D341Med (cell line): ENCODE measurements around the gene CCNYL1.
"Not testable (repeated sequence)": the region's sequence is repeated elsewhere in the genome, so short reads cannot be mapped to it uniquely, and the experiment has no call there.

Experiments used
- DNase-seq: peaks from one replicate; pipeline ENCODE4 v3.0.0; 2012; ENCODE audit warnings: low spot score

CCNYL1 gene

GRCh38 chr2:207710814-207711740, at the start of gene CCNYL1:
Gene CCNYL1, plus strand, starts transcription at chr2:207711640. Its CDS starts 257 bp downstream, at chr2:207711897.
- DNase-seq = peak; percentile 99

GRCh38 chr2:207662203-207662602, 49.2 kb upstream of the CCNYL1 start:
- DNase-seq = no peak

GRCh38 chr2:207663870-207664545, 47.4 kb upstream of the CCNYL1 start:
- DNase-seq = no peak

- DNase-seq = no peak
Observed at GRCh38 chr2:207670887-207671286, 40.6 kb upstream of the CCNYL1 start.

- no peak for DNase-seq
Observed at GRCh38 chr2:207673431-207673830, 38.0 kb upstream of the CCNYL1 start.

- no peak for DNase-seq
Observed at GRCh38 chr2:207674266-207674774, 37.1 kb upstream of the CCNYL1 start.

- no peak for DNase-seq
Observed at GRCh38 chr2:207674826-207675225, 36.6 kb upstream of the CCNYL1 start.

- DNase-seq = no peak
Observed at GRCh38 chr2:207676827-207677354, 34.5 kb upstream of the CCNYL1 start.

- DNase-seq = no peak
Observed at GRCh38 chr2:207681431-207681830, 30.0 kb upstream of the CCNYL1 start.

- no peak for DNase-seq
Observed at GRCh38 chr2:207682557-207682956, 28.9 kb upstream of the CCNYL1 start.

- DNase-seq = no peak
Observed at GRCh38 chr2:207683438-207683837, 28.0 kb upstream of the CCNYL1 start.

GRCh38 chr2:207683879-207684627, 27.4 kb upstream of the CCNYL1 start:
- no peak for DNase-seq

- DNase-seq = no peak
Observed at GRCh38 chr2:207686812-207687211, 24.6 kb upstream of the CCNYL1 start.

GRCh38 chr2:207688597-207688996, 22.8 kb upstream of the CCNYL1 start:
- no peak for DNase-seq

- DNase-seq = not testable (repeated sequence)
Observed at GRCh38 chr2:207690845-207691461, 20.5 kb upstream of the CCNYL1 start.

- peak; percentile 63 for DNase-seq
Observed at GRCh38 chr2:207692206-207693065, 19.0 kb upstream of the CCNYL1 start.

GRCh38 chr2:207693641-207694249, 17.7 kb upstream of the CCNYL1 start:
- DNase-seq = no peak

GRCh38 chr2:207694811-207695281, 16.6 kb upstream of the CCNYL1 start:
- no peak for DNase-seq

- no peak for DNase-seq
Observed at GRCh38 chr2:207695293-207695692, 16.1 kb upstream of the CCNYL1 start.

GRCh38 chr2:207696911-207697310, 14.5 kb upstream of the CCNYL1 start:
- DNase-seq = not testable (repeated sequence)
